Measurements from ENCODE around the gene IL17RE. TPM values are rescaled to one million over a fixed set of nuclear protein-coding genes. Genes with fewer than 3 reads are reported as not detected.

Gene IL17RE
- total and polyA plus RNA-seq, 2 of the 13 experiments (the other 11 are each of a cell fraction or from before 2014, with no cell fraction given) = 14.5 to 24.1 TPM

DNA sequence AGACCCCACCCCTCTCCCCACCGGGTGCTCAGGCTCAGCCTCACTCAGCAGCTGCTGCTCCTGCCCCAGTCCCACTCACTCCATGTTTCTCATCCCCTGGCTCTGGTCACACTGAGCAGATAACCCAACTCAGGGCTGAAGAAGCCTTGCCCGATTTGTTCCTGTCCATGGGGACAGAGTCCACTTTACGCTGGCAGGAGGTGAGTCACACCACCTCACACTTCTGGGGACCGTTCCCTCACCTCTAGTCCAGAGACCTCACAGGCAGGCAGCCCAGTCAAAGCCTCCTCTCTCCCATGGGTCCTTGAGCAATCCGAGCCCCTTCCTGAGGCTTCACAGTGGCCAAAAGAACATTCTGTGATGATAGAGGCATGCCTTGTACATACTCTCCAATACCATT is 23.9 kb upstream of the IL17RE start (continued):
- TF ChIP-seq, protein P1, sequence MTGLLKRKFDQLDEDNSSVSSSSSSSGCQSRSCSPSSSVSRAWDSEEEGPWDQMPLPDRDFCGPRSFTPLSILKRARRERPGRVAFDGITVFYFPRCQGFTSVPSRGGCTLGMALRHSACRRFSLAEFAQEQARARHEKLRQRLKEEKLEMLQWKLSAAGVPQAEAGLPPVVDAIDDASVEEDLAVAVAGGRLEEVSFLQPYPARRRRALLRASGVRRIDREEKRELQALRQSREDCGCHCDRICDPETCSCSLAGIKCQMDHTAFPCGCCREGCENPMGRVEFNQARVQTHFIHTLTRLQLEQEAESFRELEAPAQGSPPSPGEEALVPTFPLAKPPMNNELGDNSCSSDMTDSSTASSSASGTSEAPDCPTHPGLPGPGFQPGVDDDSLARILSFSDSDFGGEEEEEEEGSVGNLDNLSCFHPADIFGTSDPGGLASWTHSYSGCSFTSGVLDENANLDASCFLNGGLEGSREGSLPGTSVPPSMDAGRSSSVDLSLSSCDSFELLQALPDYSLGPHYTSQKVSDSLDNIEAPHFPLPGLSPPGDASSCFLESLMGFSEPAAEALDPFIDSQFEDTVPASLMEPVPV (CRISPR knock-in tag; IDR thresholded peaks at IDR 0.05) = no peak
- TF ChIP-seq FOSL2 (CRISPR knock-in tag; IDR thresholded peaks at IDR 0.05) (peak; percentile 98), NCOA5 (CRISPR knock-in tag; IDR thresholded peaks at IDR 0.05) (no peak), FOXO1 (CRISPR knock-in tag; IDR thresholded peaks at IDR 0.05) (no peak; the same call in 1 of the 2 replicates), FOXP1 (IDR thresholded peaks at IDR 0.05) (no peak), FOXP1 (CRISPR knock-in tag; IDR thresholded peaks at IDR 0.05) (0 out of 2 replicates have a peak, but pooled peaks have one; percentile 9), ZNF775 (CRISPR knock-in tag; IDR thresholded peaks at IDR 0.05; ENCODE audit: borderline replicate concordance) (no peak), ATRX (CRISPR knock-in tag; IDR thresholded peaks at IDR 0.05; ENCODE audit: borderline replicate concordance) (no peak), ZNF629 (CRISPR knock-in tag; conservative IDR thresholded peaks at IDR 0.05) (no peak), NFYB (CRISPR knock-in tag; IDR thresholded peaks at IDR 0.05) (no peak), ZNF772 (CRISPR knock-in tag; IDR thresholded peaks at IDR 0.05) (0 out of 2 replicates have a peak, but pooled peaks have one; percentile 39), NFE2L1 (CRISPR knock-in tag; IDR thresholded peaks at IDR 0.05; ENCODE audit: borderline replicate concordance) (no peak), ZNF44 (CRISPR knock-in tag; IDR thresholded peaks at IDR 0.05) (no peak), ZNF460 (CRISPR knock-in tag; IDR thresholded peaks at IDR 0.05; ENCODE audit: borderline replicate concordance) (no peak), HNRNPL (IDR thresholded peaks at IDR 0.05; ENCODE audit: low read depth, low read length) (no peak), HNF4G (IDR thresholded peaks at IDR 0.05; ENCODE audit: borderline replicate concordance, low read depth, low read length) (peak; percentile 69; the same call in 1 of the 2 replicates), HNF4G (CRISPR knock-in tag; IDR thresholded peaks at IDR 0.05; ENCODE audit: borderline replicate concordance, low read depth) (peak; percentile 78; the same call in 1 of the 2 replicates), JDP2 (CRISPR knock-in tag; IDR thresholded peaks at IDR 0.05; ENCODE audit: borderline replicate concordance) (no peak), ZNF564 (CRISPR knock-in tag; IDR thresholded peaks at IDR 0.05) (no peak), TARDBP (CRISPR knock-in tag; IDR thresholded peaks at IDR 0.05) (0 out of 2 replicates have a peak, but pooled peaks have one; percentile 40), BRD4 (CRISPR knock-in tag; IDR thresholded peaks at IDR 0.05) (no peak), NFE2L2 (IDR thresholded peaks at IDR 0.05; ENCODE audit: low read length) (no peak)
- TF ChIP-seq, protein P2, sequence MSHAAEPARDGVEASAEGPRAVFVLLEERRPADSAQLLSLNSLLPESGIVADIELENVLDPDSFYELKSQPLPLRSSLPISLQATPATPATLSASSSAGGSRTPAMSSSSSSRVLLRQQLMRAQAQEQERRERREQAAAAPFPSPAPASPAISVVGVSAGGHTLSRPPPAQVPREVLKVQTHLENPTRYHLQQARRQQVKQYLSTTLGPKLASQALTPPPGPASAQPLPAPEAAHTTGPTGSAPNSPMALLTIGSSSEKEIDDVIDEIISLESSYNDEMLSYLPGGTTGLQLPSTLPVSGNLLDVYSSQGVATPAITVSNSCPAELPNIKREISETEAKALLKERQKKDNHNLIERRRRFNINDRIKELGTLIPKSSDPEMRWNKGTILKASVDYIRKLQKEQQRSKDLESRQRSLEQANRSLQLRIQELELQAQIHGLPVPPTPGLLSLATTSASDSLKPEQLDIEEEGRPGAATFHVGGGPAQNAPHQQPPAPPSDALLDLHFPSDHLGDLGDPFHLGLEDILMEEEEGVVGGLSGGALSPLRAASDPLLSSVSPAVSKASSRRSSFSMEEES (CRISPR knock-in tag; IDR thresholded peaks at IDR 0.05) = no peak
- TF ChIP-seq, protein P3, sequence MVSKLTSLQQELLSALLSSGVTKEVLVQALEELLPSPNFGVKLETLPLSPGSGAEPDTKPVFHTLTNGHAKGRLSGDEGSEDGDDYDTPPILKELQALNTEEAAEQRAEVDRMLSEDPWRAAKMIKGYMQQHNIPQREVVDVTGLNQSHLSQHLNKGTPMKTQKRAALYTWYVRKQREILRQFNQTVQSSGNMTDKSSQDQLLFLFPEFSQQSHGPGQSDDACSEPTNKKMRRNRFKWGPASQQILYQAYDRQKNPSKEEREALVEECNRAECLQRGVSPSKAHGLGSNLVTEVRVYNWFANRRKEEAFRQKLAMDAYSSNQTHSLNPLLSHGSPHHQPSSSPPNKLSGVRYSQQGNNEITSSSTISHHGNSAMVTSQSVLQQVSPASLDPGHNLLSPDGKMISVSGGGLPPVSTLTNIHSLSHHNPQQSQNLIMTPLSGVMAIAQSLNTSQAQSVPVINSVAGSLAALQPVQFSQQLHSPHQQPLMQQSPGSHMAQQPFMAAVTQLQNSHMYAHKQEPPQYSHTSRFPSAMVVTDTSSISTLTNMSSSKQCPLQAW (CRISPR knock-in tag; IDR thresholded peaks at IDR 0.05) = peak; percentile 70; the same call in 1 of the 2 replicates
- TF ChIP-seq, protein P4, sequence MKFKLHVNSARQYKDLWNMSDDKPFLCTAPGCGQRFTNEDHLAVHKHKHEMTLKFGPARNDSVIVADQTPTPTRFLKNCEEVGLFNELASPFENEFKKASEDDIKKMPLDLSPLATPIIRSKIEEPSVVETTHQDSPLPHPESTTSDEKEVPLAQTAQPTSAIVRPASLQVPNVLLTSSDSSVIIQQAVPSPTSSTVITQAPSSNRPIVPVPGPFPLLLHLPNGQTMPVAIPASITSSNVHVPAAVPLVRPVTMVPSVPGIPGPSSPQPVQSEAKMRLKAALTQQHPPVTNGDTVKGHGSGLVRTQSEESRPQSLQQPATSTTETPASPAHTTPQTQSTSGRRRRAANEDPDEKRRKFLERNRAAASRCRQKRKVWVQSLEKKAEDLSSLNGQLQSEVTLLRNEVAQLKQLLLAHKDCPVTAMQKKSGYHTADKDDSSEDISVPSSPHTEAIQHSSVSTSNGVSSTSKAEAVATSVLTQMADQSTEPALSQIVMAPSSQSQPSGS (CRISPR knock-in tag; IDR thresholded peaks at IDR 0.05) = no peak
- TF ChIP-seq, protein P5, sequence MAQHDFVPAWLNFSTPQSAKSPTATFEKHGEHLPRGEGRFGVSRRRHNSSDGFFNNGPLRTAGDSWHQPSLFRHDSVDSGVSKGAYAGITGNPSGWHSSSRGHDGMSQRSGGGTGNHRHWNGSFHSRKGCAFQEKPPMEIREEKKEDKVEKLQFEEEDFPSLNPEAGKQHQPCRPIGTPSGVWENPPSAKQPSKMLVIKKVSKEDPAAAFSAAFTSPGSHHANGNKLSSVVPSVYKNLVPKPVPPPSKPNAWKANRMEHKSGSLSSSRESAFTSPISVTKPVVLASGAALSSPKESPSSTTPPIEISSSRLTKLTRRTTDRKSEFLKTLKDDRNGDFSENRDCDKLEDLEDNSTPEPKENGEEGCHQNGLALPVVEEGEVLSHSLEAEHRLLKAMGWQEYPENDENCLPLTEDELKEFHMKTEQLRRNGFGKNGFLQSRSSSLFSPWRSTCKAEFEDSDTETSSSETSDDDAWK (CRISPR knock-in tag; IDR thresholded peaks at IDR 0.05) = no peak

All from HepG2 (cell line).